ENCODE results near the gene ATMIN. TPM values are rescaled to one million over a fixed set of nuclear protein-coding genes. Genes with fewer than 3 reads are reported as not detected.

The ATMIN gene
- polyA plus RNA-seq, 1 experiment, result 48.1 TPM

DNA sequence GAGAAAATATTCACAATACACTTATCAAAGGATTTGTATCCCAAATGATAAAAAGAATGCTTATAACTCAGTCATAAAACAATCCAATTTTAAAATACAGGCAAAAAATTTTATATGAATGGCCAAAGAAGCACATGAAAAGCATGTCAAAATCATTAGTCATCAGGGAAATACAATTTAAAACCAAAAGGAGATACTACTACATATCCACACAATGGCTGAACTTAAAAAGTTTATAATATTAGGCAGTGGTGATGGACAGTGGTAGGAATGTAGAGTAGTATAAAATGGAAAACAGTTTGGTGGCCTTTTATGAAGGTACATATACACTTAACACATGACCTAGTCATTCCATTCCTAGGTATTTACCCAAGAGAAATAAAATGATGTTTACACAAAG lies 41.2 kb upstream of the ATMIN start:
- TF ChIP-seq, protein P1, sequence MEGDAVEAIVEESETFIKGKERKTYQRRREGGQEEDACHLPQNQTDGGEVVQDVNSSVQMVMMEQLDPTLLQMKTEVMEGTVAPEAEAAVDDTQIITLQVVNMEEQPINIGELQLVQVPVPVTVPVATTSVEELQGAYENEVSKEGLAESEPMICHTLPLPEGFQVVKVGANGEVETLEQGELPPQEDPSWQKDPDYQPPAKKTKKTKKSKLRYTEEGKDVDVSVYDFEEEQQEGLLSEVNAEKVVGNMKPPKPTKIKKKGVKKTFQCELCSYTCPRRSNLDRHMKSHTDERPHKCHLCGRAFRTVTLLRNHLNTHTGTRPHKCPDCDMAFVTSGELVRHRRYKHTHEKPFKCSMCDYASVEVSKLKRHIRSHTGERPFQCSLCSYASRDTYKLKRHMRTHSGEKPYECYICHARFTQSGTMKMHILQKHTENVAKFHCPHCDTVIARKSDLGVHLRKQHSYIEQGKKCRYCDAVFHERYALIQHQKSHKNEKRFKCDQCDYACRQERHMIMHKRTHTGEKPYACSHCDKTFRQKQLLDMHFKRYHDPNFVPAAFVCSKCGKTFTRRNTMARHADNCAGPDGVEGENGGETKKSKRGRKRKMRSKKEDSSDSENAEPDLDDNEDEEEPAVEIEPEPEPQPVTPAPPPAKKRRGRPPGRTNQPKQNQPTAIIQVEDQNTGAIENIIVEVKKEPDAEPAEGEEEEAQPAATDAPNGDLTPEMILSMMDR (IDR thresholded peaks at IDR 0.05; ENCODE audit: low read depth, low read length), result no peak
- H3K27ac ChIP-seq (ENCODE audit: low read depth, low read length), result peak overlapping the region; percentile 13
- no peak overlapping the region for H3K4me3 ChIP-seq (ENCODE audit: low read depth, low read length)
- CTCF ChIA-PET, result interaction anchor here (1.4 to 10.6 kb wide), 4 partner anchors 10 to 70 kb away, joined by 3 to 120 read pairs (median 8); partner anchors contain the start of gene ATMIN
- no peaks in the 10 kb centered on the region for H3K27me3 ChIP-seq (ENCODE audit: control insufficient read depth, insufficient read depth, low read length)
- H3K9me3 ChIP-seq (ENCODE audit: control insufficient read depth, insufficient read depth, low read length), result no peaks in the 10 kb centered on the region
- no peak for DNase-seq (ENCODE audit: low read depth, low spot score)
- POLR2A ChIA-PET, result interaction anchor here (1.9 kb wide), 1 partner anchor 12 kb away, joined by 14 read pairs; the partner anchor contains the start of genes CENPN and CMC2

DNA sequence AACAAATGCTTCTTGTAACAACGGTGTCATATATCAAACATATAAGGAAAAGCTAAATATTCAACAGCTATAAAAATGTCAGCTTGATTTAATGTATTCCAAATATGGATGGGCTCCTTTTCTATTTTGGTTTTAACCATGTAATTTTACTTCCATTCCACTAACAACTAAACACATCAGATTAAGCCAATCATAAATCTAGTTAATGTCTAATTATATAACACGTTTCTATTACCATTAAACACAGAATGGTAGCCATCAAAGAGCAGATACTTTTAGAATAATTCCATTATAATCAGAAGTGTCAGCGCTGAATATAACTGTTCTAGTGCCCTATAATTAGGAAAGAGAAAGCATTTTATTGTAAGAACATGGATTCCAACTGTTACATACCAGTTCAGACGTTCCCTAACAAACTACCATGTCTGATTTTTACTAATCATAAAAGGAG lies 38.9 kb upstream of the ATMIN start:
- DNase-seq (ENCODE audit: low read depth, low spot score), result no peak
- Histone ChIP-seq H3K27me3 (ENCODE audit: control insufficient read depth, insufficient read depth, low read length) (no peaks in the 10 kb centered on the region), H3K9me3 (ENCODE audit: control insufficient read depth, insufficient read depth, low read length) (no peaks in the 10 kb centered on the region), H3K27ac (ENCODE audit: low read depth, low read length) (no peak overlapping the region), H3K4me3 (ENCODE audit: low read depth, low read length) (no peak overlapping the region)
- ChIA-PET POLR2A (no interaction called here), CTCF (interaction anchor here (1.1 to 1.6 kb wide), 3 partner anchors 8 to 39 kb away, joined by 3 to 11 read pairs (median 6); partner anchors contain the start of gene ATMIN)
- TF ChIP-seq, protein P1 (IDR thresholded peaks at IDR 0.05; ENCODE audit: low read depth, low read length), result no peak

DNA sequence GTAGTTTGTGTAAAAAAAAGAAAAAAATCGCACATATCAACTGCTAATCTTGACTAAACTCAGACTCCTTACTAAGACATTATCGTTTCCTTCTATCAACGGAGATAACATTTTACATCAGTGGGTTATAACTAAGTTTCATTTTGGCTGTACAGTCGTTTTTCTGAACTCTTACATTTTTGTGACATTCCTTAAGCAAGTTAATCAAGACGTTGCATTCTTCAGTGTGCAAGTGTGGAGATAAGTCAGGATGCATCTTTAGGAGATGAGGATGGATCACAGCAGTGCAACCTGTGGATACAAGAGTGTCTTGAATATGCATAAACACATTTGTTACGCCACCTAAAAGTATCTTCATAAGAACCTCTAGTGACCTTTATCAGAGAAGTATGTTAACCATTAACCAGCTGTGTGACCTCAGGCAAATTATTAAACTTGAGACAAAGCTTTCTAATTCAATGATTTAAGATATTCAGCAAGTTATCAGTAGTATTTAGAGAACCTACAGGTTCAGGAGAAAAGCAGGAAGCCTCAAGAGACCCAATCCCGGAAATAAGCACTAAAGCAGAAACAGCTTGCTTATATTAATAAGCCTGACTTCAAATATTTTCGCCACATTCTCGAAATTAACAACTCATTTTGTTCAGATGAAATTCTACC lies 38.4 kb upstream of the ATMIN start:
- ChIA-PET CTCF (interaction anchor here (1.1 to 1.6 kb wide), 4 partner anchors 7 to 72 kb away, joined by 3 to 11 read pairs (median 7); partner anchors contain the start of gene ATMIN), POLR2A (no interaction called here)
- H3K27ac ChIP-seq (ENCODE audit: low read depth, low read length), result no peak overlapping the region
- TF ChIP-seq, protein P1 (IDR thresholded peaks at IDR 0.05; ENCODE audit: low read depth, low read length), result no peak
- no peak for DNase-seq (ENCODE audit: low read depth, low spot score)
- H3K27me3 ChIP-seq (ENCODE audit: control insufficient read depth, insufficient read depth, low read length), result no peaks in the 10 kb centered on the region
- H3K4me3 ChIP-seq (ENCODE audit: low read depth, low read length), result no peak overlapping the region
- no peaks in the 10 kb centered on the region for H3K9me3 ChIP-seq (ENCODE audit: control insufficient read depth, insufficient read depth, low read length)

DNA sequence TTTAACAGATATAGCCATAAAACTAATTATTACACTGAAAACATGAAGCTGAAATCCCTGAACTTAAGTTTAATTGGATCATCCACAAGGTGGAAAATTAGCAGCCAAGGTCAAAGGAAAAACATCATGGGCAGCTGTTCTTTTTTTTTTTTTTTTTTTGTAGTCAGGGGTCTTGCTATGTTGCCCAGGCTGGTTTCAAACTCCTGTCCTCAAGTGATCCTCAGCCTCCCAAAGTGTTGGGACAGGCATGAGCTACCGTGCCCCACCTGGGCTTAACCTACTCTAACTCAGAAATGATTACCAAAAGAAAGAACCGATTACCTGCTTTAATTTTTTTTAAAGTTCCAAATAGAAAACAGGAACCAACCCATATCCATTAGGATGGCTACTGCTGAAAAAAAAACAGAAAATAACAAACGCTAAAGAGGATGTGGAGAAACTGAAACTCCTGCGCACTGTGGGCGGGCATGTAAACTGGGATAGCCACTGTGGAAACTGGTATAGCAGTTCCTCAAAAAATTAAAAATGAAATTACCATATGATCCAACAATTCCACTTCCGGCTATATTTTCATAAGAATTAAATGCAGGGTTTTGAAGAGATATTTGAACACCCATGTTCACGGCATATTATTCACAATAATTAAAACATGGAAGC lies 37.5 kb upstream of the ATMIN start:
- Histone ChIP-seq H3K27me3 (ENCODE audit: control insufficient read depth, insufficient read depth, low read length) (no peaks in the 10 kb centered on the region), H3K4me3 (ENCODE audit: low read depth, low read length) (no peak overlapping the region), H3K27ac (ENCODE audit: low read depth, low read length) (no peak overlapping the region), H3K9me3 (ENCODE audit: control insufficient read depth, insufficient read depth, low read length) (no peaks in the 10 kb centered on the region)
- DNase-seq (ENCODE audit: low read depth, low spot score), result no peak
- TF ChIP-seq, protein P1 (IDR thresholded peaks at IDR 0.05; ENCODE audit: low read depth, low read length), result no peak
- POLR2A ChIA-PET, result no interaction called here
- CTCF ChIA-PET, result interaction anchor here (0.7 to 1.6 kb wide), 4 partner anchors 15 to 73 kb away, joined by 3 to 8 read pairs (median 5); partner anchors contain the start of gene ATMIN

DNA sequence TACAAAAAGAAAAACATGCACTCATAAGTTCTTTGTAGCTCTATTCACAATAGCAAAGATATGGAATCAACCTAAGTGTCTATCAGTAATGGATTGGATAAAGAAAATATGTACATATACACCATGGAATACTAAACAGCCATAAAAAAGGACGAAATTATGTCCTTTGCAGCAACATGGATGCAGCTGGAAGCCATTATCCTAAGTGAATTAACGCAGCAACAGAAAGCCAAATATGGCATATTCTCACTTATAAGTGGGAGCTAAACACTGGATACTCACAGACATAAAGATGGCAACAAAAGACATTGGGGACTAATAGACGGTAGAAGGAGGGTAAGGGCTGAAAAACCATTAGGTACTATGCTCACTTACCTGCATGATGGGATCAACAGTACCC lies 34.8 kb upstream of the ATMIN start:
- no peak overlapping the region for H3K4me3 ChIP-seq (ENCODE audit: low read depth, low read length)
- ChIA-PET POLR2A (no interaction called here), CTCF (interaction anchor here (1.1 to 5.7 kb wide), 3 partner anchors 36 to 475 kb away, joined by 3 to 47 read pairs (median 3); partner anchors contain the start of gene ATMIN)
- no peak for DNase-seq (ENCODE audit: low read depth, low spot score)
- H3K27me3 ChIP-seq (ENCODE audit: control insufficient read depth, insufficient read depth, low read length), result no peaks in the 10 kb centered on the region
- no peak overlapping the region for H3K27ac ChIP-seq (ENCODE audit: low read depth, low read length)
- no peaks in the 10 kb centered on the region for H3K9me3 ChIP-seq (ENCODE audit: control insufficient read depth, insufficient read depth, low read length)
- TF ChIP-seq, protein P1 (IDR thresholded peaks at IDR 0.05; ENCODE audit: low read depth, low read length), result no peak

Measured in AG04450 (cell line).